ENCODE results near the gene TMCC1.
"Not testable (repeated sequence)": the region's sequence is repeated elsewhere in the genome, so short reads cannot be mapped to it uniquely, and the experiment has no call there.

TMCC1 gene

GRCh38 chr3:129893581-129894070, at the start of gene TMCC1:
TMCC1 (minus strand) TSS chr3:129893711.
- peak; percentile 94 for DNase-seq (ENCODE audit: low spot score)

- no peak for DNase-seq (ENCODE audit: low spot score)
Measured at GRCh38 chr3:129943020-129943419, 49.5 kb upstream of the TMCC1 start.

- DNase-seq (ENCODE audit: low spot score), result peak; percentile 48
Measured at GRCh38 chr3:129942296-129942695, 48.8 kb upstream of the TMCC1 start.

- no peak for DNase-seq (ENCODE audit: low spot score)
Measured at GRCh38 chr3:129940086-129940485, 46.6 kb upstream of the TMCC1 start.

- DNase-seq (ENCODE audit: low spot score), result no peak
Measured at GRCh38 chr3:129938140-129938930, 44.8 kb upstream of the TMCC1 start.

- DNase-seq (ENCODE audit: low spot score), result no peak
Measured at GRCh38 chr3:129937717-129938116, 44.2 kb upstream of the TMCC1 start.

- peak; percentile 74 for DNase-seq (ENCODE audit: low spot score)
Measured at GRCh38 chr3:129936757-129937156, 43.2 kb upstream of the TMCC1 start.

- DNase-seq (ENCODE audit: low spot score), result peak; percentile 39
Measured at GRCh38 chr3:129934234-129935123, 41.0 kb upstream of the TMCC1 start.

- DNase-seq (ENCODE audit: low spot score), result no peak
Measured at GRCh38 chr3:129933471-129933870, 40.0 kb upstream of the TMCC1 start.

GRCh38 chr3:129929383-129929782, 35.9 kb upstream of the TMCC1 start:
- DNase-seq (ENCODE audit: low spot score), result no peak

GRCh38 chr3:129927072-129927471, 33.6 kb upstream of the TMCC1 start:
- DNase-seq (ENCODE audit: low spot score), result no peak

GRCh38 chr3:129919806-129920205, 26.3 kb upstream of the TMCC1 start:
- DNase-seq (ENCODE audit: low spot score), result no peak

GRCh38 chr3:129919357-129919756, 25.8 kb upstream of the TMCC1 start:
- no peak for DNase-seq (ENCODE audit: low spot score)

- no peak for DNase-seq (ENCODE audit: low spot score)
Measured at GRCh38 chr3:129918461-129918860, 24.9 kb upstream of the TMCC1 start.

GRCh38 chr3:129917423-129918007, 24.0 kb upstream of the TMCC1 start:
- no peak for DNase-seq (ENCODE audit: low spot score)

- no peak for DNase-seq (ENCODE audit: low spot score)
Measured at GRCh38 chr3:129913618-129914017, 20.1 kb upstream of the TMCC1 start.

- DNase-seq (ENCODE audit: low spot score), result no peak
Measured at GRCh38 chr3:129911261-129911861, 17.9 kb upstream of the TMCC1 start.

- not testable (repeated sequence) for DNase-seq (ENCODE audit: low spot score)
Measured at GRCh38 chr3:129909235-129909634, 15.7 kb upstream of the TMCC1 start.

- peak; percentile 43 for DNase-seq (ENCODE audit: low spot score)
Measured at GRCh38 chr3:129908417-129908816, 14.9 kb upstream of the TMCC1 start.

- DNase-seq (ENCODE audit: low spot score), result not testable (repeated sequence)
Measured at GRCh38 chr3:129901272-129901671, 7.8 kb upstream of the TMCC1 start.

GRCh38 chr3:129897026-129897425, 3.5 kb upstream of the TMCC1 start:
- no peak for DNase-seq (ENCODE audit: low spot score)

All from LoVo (cell line).